Parathyroid adenoma (tissue), 2 donors: ENCODE data around the gene HJV.

Experiments used
- H2AFZ ChIP-seq: fragments of 300-600 bp; sonication (generic); one replicate; pipeline ENCODE4 v1.7.0; 2017; ENCODE audit warnings: antibody characterized with exemption, mild to moderate bottlenecking
- H3K27ac ChIP-seq: fragments of 300-600 bp; sonication (generic); one replicate; pipeline ENCODE4 v1.7.0; 2017
- H3K27me3 ChIP-seq: fragments of 300-600 bp; sonication (generic); one replicate; pipeline ENCODE4 v1.7.0; 2017; ENCODE audit warnings: low read length; ENCODE audit not compliant: control insufficient read depth, insufficient read depth
- H3K36me3 ChIP-seq: fragments of 300-600 bp; sonication (generic); one replicate; pipeline ENCODE4 v1.7.0; 2017; ENCODE audit warnings: low read length; ENCODE audit not compliant: control insufficient read depth, insufficient read depth
- H3K4me1 ChIP-seq: fragments of 300-600 bp; sonication (generic); one replicate; pipeline ENCODE4 v1.7.0; 2017; ENCODE audit warnings: control low read depth
- H3K4me2 ChIP-seq: fragments of 300-600 bp; sonication (generic); one replicate; pipeline ENCODE4 v1.7.0; 2017; ENCODE audit warnings: low read length
- H3K4me3 ChIP-seq: fragments of 300-600 bp; sonication (generic); one replicate; pipeline ENCODE4 v1.7.0; 2017; ENCODE audit warnings: low read depth, low read length
- H3K79me2 ChIP-seq: fragments of 300-600 bp; sonication (generic); one replicate; pipeline ENCODE4 v1.7.0; 2017; ENCODE audit warnings: control low read depth
- H3K9ac ChIP-seq: fragments of 300-600 bp; sonication (generic); one replicate; pipeline ENCODE4 v1.7.0; 2017; ENCODE audit warnings: mild to moderate bottlenecking
- H3K9me3 ChIP-seq: fragments of 300-600 bp; sonication (generic); one replicate; pipeline ENCODE4 v1.7.0; 2017; ENCODE audit warnings: low read length; ENCODE audit not compliant: control insufficient read depth
- CTCF ChIP-seq: fragments of 300-600 bp; sonication (generic); IDR thresholded peaks from one replicate; pipeline ENCODE4 v1.7.0; 2017; ENCODE audit warnings: antibody characterized with exemption, mild to moderate bottlenecking
- donor health status: primary hyperparathyroidism.

HJV gene

GRCh38 chr1:146019231-146020057 is 2.1 kb downstream of the HJV start:
- no peak overlapping the region for H3K9ac ChIP-seq
- no peak for TF ChIP-seq CTCF
- H3K79me2 ChIP-seq, result no peaks in the 10 kb centered on the region
- H3K9me3 ChIP-seq, result no peaks in the 10 kb centered on the region
- H3K4me3 ChIP-seq, result no peak overlapping the region
- H3K27me3 ChIP-seq, result peaks cover 4% of the 10 kb centered on the region
- peak overlapping the region; percentile 53 for H2AFZ ChIP-seq
- H3K36me3 ChIP-seq, result no peaks in the 10 kb centered on the region
- H3K4me2 ChIP-seq, result peak overlapping the region; percentile 12
- H3K27ac ChIP-seq, result no peak overlapping the region
- no peaks in the 10 kb centered on the region for H3K4me1 ChIP-seq

GRCh38 chr1:146016891-146017290 is 4.6 kb downstream of the HJV start:
- H3K27me3 ChIP-seq, result peaks cover 4% of the 10 kb centered on the region
- no peak for TF ChIP-seq CTCF
- no peak overlapping the region for H3K4me3 ChIP-seq

GRCh38 chr1:146013559-146013922 is 8.0 kb downstream of the HJV start:
- no peaks in the 10 kb centered on the region for H3K27me3 ChIP-seq
- H3K4me3 ChIP-seq, result no peak overlapping the region
- H3K36me3 ChIP-seq, result no peaks in the 10 kb centered on the region
- H2AFZ ChIP-seq, result no peak overlapping the region
- no peaks in the 10 kb centered on the region for H3K9me3 ChIP-seq
- no peaks in the 10 kb centered on the region for H3K79me2 ChIP-seq
- no peak overlapping the region for H3K27ac ChIP-seq
- no peak overlapping the region for H3K4me2 ChIP-seq
- no peak overlapping the region for H3K9ac ChIP-seq
- TF ChIP-seq CTCF, result no peak
- H3K4me1 ChIP-seq, result no peaks in the 10 kb centered on the region

More at GRCh38 chr1:146016891-146017290, 4.6 kb downstream of the HJV start:
- Histone ChIP-seq H3K79me2 (no peaks in the 10 kb centered on the region), H3K9me3 (no peaks in the 10 kb centered on the region), H3K4me1 (no peaks in the 10 kb centered on the region), H2AFZ (no peak overlapping the region), H3K4me2 (no peak overlapping the region), H3K36me3 (no peaks in the 10 kb centered on the region), H3K9ac (no peak overlapping the region), H3K27ac (no peak overlapping the region)

- Histone ChIP-seq H3K9ac (no peak overlapping the region), H3K27ac (no peak overlapping the region), H3K79me2 (peaks cover under 1% of the 10 kb centered on the region)
These were observed 8.6 kb downstream of the HJV start for GRCh38 chr1:146012703-146013558.

More at GRCh38 chr1:146012703-146013558, 8.6 kb downstream of the HJV start:
- no peak overlapping the region for H3K4me3 ChIP-seq
- no peaks in the 10 kb centered on the region for H3K36me3 ChIP-seq
- H3K4me2 ChIP-seq, result no peak overlapping the region
- peak; percentile 62 for TF ChIP-seq CTCF
- H2AFZ ChIP-seq, result no peak overlapping the region
- no peaks in the 10 kb centered on the region for H3K4me1 ChIP-seq
- H3K9me3 ChIP-seq, result no peaks in the 10 kb centered on the region
- H3K27me3 ChIP-seq, result no peaks in the 10 kb centered on the region
